SK-N-SH (cell line): Measurements from ENCODE around the gene HDHD2.

ENCODE experiments used
- ELF1 ChIP-seq: IDR thresholded peaks from 2 replicates; pipeline ENCODE4 v1.4.0; 2012
- EP300 ChIP-seq, 2 experiments: IDR thresholded peaks; 2 replicates each; pipeline versions ENCODE4 v1.4.0 to v1.6.1; 2012; ENCODE audit warnings: borderline replicate concordance in 1 of 2, low read depth in 1 of 2, low read length in 1 of 2
- GABPA ChIP-seq: IDR thresholded peaks from 2 replicates; pipeline ENCODE4 v1.4.0; 2012; ENCODE audit warnings: low read depth, mild to moderate bottlenecking
- MXI1 ChIP-seq: IDR thresholded peaks from 2 replicates; pipeline ENCODE4 v1.6.1; 2012; ENCODE audit warnings: mild to moderate bottlenecking, low read depth, low read length, improper control_type of control experiment
- NRF1 ChIP-seq: IDR thresholded peaks from 2 replicates; pipeline ENCODE4 v1.6.1; 2012; ENCODE audit warnings: low read depth, mild to moderate bottlenecking, low read length
- POLR2AphosphoS5 ChIP-seq: IDR thresholded peaks from 2 replicates; pipeline ENCODE4 v1.6.1; 2012; ENCODE audit warnings: low read depth, low read length
- RAD21 ChIP-seq: IDR thresholded peaks from 2 replicates; pipeline ENCODE4 v1.6.1; 2012; ENCODE audit warnings: mild to moderate bottlenecking, low read length
- REST ChIP-seq: IDR thresholded peaks from 2 replicates; pipeline ENCODE4 v1.6.1; 2012; ENCODE audit warnings: mild to moderate bottlenecking, low read depth, low read length, moderate library complexity
- RXRA ChIP-seq: IDR thresholded peaks from 2 replicates; pipeline ENCODE4 v1.4.0; 2012; ENCODE audit warnings: low read depth, mild to moderate bottlenecking, borderline replicate concordance
- TEAD4 ChIP-seq: IDR thresholded peaks from 2 replicates; pipeline ENCODE4 v1.4.0; 2012; ENCODE audit warnings: mild to moderate bottlenecking, borderline replicate concordance; ENCODE audit not compliant: insufficient read depth
- TF ChIP-seq, protein P1 (sequence below): fragments of 200-600 bp; sonication (generic); IDR thresholded peaks from 2 replicates; pipeline ENCODE4 v1.6.1; 2017; ENCODE audit warnings: antibody characterized with exemption, mild to moderate bottlenecking, moderate library complexity

DNA sequence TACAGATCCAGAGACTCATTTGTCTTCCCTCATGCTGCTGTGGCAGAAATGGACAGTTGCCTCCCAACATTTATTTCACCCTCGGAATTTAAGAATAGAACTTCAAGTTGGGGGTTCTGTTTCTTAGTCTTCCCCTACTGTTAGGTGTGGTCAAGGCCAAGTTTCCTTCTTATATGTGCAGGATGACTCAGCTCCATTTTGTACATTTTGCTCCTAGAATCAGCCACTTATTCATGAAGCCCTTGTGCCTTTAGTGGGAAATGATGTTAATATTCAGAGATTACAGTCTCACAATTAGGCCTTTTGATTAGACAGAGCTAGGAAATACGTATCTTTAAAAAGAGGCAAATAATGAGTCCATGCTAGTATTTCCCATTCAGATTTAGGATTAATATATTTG lies 68.7 kb downstream of the HDHD2 start:
- no peak for TF ChIP-seq EP300 (IDR thresholded peaks at IDR 0.05; ENCODE audit: borderline replicate concordance in 1 of 2, low read depth in 1 of 2, low read length in 1 of 2)
- TF ChIP-seq, protein P1, sequence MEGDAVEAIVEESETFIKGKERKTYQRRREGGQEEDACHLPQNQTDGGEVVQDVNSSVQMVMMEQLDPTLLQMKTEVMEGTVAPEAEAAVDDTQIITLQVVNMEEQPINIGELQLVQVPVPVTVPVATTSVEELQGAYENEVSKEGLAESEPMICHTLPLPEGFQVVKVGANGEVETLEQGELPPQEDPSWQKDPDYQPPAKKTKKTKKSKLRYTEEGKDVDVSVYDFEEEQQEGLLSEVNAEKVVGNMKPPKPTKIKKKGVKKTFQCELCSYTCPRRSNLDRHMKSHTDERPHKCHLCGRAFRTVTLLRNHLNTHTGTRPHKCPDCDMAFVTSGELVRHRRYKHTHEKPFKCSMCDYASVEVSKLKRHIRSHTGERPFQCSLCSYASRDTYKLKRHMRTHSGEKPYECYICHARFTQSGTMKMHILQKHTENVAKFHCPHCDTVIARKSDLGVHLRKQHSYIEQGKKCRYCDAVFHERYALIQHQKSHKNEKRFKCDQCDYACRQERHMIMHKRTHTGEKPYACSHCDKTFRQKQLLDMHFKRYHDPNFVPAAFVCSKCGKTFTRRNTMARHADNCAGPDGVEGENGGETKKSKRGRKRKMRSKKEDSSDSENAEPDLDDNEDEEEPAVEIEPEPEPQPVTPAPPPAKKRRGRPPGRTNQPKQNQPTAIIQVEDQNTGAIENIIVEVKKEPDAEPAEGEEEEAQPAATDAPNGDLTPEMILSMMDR = no peak
- TF ChIP-seq REST = no peak
- TF ChIP-seq MXI1 = no peak
- TF ChIP-seq RAD21 = no peak
- TF ChIP-seq ELF1 = no peak
- no peak for TF ChIP-seq NRF1
- TF ChIP-seq RXRA = no peak
- TF ChIP-seq TEAD4 = no peak
- TF ChIP-seq GABPA = no peak
- no peak for TF ChIP-seq POLR2AphosphoS5
